ENCODE data around the gene GPR176.
"Not testable (repeated sequence)": the region's sequence is repeated elsewhere in the genome, so short reads cannot be mapped to it uniquely, and the experiment has no call there.

GPR176 gene

DNA sequence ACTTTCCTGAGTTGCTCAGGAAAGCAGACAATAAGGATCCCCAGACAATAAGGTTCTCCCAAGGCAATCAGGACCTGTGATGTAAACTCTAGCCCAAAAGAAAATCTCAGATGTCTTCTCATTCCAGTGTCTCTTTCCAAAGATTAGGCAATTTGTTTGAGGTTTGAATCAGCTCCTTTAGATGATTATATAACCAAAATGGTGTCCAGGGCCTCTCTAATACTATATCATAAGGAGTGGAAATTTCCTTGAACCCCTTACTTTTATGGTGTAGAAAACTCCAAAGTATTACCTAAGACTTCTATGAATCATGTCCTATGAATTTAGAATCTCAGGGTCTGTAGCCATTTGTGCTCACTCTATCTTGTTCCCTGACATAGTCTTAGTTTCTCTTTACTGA lies 65.9 kb downstream of the GPR176 start:
- no peak for DNase-seq

DNA sequence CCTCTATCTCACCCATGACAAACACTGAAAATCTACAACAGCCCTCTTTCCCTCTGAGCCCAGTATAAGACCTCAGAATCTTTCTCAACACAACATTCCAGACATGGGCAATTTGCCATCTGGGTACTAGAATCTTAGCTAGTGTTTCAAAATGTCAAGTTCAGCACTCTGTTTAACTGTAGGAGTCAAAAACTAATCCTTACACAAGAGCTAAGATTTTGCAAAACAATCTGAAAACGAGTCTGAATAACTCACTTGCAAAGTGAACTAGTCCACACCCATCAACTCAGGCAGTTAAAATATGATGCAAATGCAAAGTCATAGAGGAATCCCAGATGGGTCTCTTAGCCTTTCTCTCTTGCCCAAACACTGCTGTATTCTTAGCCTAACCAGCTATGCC lies 67.8 kb downstream of the GPR176 start:
- no peak for DNase-seq

DNA sequence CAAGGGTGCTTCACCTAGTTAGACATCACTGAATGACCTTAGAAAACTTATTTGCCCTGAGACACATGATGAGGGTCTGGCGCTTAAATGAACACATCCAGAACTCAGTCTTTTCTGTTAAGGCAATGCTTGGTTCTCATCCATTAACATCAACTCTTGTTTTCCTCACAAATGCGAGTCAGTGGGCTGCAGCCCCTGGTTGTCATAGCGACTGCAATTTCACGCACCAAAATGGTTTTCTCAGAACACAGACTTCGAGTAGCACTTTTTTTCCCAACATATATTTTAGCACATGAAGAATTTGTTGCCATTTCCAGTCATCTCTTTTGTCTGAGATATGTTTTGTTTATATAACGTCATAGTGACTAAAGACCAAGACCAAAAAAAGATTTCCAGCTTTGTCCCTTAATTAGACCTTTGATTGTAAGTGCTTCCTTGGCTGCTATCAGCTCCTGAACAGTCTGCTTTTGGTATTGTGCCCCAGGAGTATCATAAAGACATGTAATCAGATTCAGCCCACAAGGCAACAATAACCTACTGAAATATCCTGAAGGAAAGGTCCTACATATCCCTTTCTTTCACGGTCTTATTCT lies 68.5 kb downstream of the GPR176 start:
- DNase-seq: no peak

DNA sequence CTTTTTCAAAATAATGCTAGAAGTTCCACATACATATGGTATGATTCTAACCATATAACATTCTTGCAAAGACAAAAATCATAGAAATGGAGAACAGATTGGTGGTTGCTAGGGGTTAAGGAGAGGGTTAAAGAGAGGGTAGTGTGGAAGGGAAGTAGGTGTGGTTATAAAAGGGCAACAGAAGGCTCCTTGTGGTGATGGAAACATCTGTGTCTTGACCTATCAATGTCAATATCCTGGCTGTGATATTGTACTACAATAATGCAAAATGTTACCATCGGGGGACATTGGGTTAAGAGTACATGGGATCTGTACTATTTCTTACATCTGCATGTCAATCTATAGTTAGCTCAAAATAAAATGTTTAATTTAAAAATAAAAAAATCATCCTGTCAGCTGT lies 69.6 kb downstream of the GPR176 start:
- no peak for DNase-seq

DNA sequence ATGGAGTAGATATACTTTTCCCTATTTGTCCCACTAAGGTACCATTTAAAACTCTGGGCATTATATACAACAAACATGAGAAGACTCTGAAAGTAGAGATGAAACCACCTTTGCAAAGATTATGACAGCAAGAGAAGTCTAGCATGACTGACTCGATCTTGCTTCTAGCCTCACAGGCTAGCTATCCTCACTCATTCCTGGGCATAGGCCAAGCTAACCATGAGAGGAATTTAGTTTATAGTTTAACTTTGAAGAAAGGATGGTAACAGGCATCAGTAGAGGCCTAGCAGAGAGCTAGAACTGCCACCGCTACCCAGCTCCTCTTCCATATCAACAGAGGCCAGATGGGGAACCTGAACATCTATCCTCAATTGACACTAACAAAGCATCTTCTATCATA lies 74.0 kb downstream of the GPR176 start:
- no peak for DNase-seq

DNA sequence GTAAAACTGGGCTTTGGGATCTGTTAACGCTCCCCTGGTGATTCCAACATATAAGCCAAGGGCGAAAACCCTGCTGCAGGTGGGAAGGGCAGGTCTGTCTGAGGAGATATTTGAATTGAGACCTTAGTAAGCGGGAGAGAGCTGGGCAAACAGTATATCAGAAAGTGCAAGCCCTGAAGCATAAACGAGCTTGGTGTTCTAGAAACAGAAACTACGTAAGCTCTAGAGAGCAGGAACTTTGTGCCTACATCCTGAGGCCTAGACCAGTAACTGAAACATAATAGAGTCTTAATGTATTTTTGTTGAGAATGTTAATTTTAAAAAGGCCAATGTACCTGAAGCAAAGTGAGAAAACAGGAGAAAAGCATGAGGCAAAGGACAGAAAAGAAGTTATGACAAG lies 74.5 kb downstream of the GPR176 start:
- DNase-seq: no peak

DNA sequence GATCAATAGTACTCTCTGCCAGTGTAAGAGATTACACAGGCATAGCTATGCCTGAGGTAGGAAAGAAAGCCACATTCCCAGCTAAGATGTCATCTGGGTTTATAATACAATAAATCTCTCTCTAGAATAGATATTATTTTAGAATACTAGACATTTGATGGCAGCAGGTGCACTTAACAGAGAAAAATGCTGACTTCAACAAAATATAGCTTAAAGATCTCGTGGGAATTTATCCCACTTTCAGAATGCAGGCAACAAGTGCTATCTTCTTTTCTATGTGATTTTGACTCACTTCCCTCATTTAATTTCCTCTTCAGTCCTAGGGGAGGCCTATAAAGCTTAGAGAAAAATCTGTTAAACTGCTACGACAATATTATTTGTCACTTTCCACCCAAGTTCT lies 76.5 kb downstream of the GPR176 start:
- DNase-seq: no peak

DNA sequence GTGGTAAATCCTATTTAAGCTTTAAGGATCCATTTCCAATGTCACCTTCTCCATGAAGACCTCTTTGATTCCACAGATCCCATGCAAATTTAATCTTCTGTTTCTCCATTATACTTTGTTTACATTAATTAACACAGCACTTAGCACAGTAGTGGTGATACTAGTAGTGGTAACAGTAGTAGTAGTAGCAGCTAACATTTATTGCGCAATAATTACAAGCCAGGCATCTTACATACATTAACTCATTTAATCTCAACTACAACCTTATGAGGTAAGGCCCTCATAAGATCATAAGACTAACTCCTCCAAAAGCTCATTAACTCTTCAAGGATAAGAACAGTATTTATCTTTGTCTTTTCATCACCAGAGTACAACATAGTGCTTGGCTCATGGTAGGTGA lies 82.6 kb downstream of the GPR176 start:
- no peak for DNase-seq

DNA sequence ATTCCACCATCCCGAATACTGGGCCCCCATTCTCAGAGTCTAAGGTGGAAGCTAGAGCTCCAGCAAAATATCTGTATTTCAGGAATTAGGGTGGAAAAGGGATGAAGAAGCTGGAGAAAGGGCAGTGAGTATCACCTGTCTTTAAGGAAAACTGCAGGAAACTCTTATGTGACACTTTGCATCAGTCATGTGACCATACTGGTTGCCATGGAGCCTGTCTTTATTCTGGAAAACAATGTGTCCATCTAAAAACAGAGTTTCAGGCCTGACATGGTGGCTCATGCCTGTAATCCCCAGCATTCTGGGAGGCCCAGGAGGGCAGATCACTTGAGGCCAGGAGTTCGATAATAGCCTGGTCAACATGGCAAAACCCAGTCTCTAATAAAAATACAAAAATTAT lies 84.5 kb downstream of the GPR176 start:
- DNase-seq: no peak

DNA sequence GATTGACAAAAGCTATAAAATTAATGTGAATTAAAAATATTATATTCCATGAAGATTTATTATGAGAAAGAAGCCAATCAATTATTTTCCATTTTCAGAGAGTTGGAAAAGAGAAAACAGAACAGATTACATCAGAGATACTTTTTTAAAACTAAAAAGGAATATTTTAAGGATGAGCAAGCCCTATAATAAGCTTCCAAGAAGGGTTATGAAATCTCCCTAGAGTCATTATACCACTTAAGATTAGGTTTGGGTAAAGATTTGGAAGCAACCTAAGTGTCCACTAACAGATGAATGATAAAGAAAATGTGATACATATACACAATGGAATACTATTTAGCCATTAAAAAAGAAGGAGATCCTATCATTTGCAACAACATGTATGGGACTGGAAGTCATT lies 85.8 kb downstream of the GPR176 start:
- DNase-seq: no peak

DNA sequence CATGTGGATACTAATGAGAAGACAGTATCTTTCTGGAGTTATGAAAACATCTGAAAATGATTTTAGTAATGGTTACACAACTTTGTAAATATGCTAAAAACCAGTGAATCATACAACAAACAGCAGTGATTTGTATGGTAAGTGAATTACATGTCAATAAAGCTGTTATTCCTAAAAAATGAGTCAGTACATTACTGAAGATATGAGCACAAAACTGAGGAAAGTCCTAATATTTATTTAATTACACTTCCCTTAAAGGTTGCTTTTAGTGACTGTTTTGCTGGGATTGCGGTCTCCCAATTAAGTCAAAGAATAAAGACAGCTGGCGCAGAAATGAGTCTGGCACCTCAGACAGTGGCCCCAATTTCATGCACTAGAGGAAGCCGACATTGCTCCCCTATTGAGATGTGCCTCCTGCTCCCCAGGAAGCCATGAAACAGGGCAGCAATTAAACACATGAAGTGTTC lies 86.5 kb downstream of the GPR176 start:
- no peak for DNase-seq

DNA sequence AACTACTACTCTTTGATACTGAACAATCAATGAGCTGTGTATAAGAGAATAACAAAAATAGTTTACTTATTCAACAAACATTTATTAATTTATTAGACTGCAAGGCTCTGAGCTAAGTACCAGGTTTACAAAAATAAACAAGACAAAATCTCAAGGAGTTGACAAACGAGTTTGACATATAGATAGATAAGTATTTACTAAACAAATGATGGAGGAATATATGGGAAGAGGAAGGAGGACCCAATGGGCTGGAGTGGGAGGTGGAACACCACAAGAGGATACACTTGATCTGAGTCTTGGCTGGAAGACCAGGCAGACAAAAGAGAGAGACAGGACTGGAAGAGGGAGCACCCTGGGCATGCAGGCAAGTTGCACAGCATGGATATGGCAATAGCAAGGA lies 89.9 kb downstream of the GPR176 start:
- no peak for DNase-seq

DNA sequence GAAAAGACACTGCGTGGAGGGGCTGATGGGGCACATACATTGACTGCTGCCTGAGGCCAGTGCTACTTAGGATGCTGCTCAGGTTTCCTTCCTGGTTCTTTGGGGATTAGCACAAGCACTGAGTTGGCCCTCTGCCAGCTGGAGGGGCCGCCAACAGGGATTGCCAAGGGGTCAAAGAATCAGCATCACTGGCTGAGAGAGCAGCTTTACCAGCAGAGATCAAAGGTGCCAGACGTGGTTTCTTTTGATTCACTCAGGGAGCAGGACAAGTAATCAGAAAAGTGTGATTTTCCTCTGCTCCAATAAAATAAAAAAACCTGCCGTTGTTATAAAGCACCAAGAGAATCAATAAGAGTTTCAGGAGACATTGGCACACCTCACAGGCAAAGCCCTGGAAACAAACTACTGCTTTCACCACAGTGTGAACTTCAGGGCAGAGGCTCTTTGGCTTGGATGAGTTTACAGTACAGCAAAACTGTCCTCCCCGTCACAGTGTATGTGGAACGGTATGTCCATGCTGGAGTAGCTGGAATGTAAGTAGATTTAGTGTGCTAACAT lies 91.6 kb downstream of the GPR176 start:
- no peak for DNase-seq

DNA sequence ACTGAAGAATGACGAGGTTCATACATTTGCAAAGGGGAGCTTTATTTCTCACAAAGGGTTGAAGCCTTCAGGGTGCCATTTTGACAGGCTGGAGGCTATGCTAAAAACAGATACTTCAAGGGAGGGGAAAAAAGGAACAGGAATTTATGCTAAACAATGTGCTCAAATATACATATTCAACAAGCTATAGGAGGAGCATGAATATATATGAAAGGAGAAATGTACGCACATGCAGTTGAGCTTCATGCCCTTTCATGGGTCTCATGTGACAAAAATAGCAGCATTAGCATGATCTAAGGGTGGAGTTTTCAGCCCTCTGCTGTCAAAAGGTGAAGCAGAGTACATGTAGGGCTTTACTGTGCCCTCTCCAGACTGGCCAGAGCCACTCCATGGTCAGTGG lies 93.1 kb downstream of the GPR176 start:
- no peak for DNase-seq

DNA sequence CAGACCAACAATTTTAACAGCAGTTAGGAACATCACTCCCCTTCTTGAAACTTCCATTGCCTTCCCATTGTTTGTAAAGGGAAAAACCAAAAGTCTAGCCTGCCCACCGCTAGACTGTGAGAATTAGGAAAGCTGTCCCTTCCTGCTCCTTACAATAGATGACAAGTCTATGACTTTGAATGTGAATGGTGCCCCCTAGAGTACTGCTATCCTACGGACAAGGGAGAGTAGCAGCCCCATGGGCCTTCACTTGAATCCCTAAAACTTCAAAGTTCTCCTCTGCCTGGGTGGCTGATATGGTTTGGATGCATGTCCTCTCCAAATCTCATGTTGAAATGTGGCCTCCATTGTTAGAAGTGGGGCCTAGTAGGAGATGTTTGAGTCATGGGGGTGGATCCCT lies 96.4 kb downstream of the GPR176 start:
- no peak for DNase-seq

DNA sequence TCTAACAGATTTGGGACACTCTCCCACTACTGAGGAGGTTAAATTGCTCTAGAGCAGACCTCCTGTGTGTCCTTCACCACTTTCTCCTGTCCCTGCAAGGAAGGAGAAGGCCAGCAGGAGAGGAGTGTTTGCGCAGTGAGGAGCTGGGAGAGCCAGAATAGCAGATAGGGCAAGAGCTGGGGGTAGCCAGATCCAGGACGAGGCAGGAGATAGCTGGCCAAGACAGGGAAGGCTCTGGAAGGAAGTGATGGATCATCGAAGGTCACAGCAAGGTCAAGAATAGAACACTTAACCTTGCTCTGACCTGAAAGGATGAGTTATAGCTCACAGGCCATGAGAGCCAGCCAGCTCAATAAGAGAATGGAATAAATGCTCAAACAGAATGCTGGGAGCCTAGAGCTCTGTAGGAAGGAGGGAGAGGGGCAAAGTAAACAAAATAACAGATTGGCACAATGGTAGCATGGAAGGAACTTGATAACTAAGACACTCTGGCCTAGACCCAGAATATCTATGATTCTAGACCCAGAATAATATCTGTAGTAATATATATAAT lies 99.9 kb downstream of the GPR176 start:
- no peak for DNase-seq

DNA sequence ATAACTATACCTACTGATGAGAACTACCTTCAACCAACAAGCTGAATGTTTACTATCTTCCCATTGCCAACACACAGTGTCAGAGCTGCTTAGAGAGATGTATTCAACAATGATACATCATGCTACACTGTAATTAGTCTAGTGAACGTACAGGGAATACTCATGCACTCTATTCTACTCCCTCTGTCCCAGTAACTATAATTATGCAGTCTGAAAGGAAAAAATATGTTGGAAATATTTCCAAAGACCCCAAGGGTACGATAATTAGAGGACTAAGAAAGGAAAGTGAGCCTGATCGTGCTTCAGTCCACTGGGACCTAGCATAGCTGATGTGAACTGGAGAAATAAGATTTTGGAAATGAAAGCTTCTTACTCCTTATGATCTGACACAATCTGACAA lies 100.5 kb downstream of the GPR176 start:
- DNase-seq: no peak

DNA sequence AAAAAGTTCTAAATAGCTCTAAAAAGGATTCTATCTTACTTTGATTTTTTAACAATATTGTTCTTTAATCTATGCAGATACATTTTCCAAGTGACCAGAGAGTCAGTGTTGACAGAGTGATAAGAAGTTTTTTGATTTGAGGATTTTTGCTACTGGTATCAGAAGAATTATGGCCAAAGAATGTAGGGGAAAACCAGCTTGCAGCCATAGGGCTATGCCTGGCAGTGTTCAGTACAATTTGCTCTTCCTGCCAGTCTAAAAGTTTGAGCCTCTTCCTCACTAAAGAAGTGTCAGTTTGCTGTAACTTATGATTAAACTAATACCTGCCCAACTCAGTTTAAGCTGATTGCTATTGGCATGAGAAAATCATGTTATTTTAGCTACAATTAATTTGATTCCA lies 102.2 kb downstream of the GPR176 start:
- no peak for DNase-seq

DNA sequence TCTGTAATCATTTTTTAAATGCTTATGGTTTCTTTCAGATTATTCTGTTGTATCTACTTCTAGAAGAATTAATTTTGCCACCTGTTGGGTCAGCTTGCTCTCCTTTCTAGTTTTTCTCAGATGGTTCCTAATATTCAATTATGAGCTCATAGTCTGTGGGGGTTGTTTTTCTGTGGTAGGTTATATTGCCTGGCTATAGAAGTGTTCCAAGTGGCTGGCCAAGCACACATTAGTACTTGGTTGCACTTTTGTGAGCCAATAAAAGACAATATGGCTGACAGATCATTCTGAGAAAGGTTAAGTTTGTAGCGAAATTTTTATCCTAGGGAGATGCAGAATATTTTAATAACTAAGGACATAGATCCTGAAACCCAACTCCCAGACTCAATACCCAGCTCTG lies 105.6 kb downstream of the GPR176 start:
- DNase-seq: no peak

DNA sequence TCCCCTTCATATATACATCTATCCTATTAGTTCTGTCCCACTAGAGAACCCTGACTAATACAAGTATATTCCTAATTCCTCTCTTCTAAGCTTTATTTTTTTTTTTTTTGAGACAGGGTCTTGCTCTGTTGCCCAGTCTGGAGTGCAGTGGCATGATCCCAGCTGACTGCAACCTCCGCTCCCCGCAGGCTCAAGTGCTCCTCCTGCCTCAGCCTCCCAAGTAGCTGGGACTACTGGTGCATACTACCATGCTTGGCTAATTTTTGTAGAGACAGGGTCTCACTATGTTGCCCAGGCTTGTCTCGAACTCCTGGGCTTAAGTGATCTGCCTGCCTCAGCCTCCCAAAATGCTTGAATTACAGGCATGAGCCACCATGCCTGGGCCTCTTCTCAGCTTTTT lies 107.4 kb downstream of the GPR176 start:
- DNase-seq: not testable (repeated sequence)

DNA sequence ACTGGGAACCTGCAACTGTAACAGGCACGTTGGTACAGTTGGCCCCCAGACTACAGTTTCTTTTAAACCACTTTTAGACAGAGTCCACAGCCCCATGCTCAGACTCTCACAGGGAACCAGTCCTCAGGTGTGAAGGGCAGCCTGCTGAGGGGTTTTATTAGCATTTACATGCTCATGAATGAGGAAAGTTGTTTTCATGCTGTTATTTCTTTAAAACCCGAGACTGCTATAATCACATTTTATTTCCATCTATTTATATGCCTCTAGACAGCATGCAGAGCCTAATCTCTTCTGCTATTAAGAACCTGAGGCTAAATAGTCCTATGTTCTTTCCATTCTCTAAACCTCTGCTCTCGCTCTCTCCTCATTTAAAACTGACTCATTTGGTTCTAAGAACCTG lies 111.2 kb downstream of the GPR176 start:
- DNase-seq: no peak

DNA sequence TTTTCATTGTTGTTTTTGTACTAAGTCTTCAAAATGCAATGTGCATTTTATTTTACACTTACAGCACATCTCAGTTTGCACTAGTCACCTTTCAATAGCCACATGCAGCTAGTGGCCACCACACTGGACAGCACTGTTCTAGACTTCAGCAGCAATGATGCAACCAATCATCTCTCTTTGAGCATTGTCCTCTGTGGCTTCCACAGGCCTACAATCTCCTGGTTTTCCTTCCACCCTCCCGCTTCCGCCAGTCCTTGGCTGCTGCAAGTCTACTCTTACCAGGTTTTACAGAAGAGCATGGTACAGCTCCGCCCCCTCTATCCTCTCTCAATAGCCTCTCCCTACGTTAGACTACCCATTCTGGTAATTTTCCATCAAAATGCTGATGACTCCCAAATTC lies 112.3 kb downstream of the GPR176 start:
- DNase-seq: no peak

DNA sequence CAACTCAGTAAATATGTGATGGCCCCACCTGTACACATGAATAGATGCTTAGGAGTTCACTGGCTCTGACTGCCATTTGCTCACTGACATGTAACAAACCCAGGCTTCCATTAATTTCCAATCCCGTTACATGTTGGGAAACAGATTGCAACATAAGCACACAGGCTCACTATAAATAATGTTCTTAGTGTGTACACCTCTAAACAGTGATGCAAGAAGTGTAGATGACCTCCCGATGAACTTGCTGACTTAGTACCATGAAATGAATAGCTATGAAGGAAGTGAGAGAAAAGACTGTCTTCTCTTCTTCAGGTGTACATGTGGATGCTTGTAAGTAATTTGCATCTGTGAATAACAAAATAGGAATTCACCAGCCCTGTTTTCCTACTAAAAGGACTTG lies 116.0 kb downstream of the GPR176 start:
- no peak for DNase-seq

DNA sequence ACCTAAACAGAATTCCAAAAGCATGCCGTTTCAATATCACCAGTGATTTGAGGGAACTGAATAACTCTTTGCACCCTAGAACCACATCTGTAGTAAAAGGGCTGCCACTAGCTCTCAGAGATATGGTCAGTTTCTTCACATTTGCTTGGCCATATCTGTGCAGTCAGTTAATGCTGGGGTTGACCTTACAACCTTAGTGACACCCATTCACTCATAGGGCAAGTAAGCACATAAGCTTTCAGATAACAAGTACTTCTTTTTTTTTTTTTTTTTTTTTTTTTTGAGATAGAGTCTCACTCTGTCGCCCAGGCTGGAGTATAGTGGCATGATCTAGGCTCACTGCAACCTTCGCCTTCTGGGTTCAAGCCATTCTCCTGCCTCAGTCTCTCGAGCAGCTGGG lies 117.0 kb downstream of the GPR176 start:
- DNase-seq: no peak

DNA sequence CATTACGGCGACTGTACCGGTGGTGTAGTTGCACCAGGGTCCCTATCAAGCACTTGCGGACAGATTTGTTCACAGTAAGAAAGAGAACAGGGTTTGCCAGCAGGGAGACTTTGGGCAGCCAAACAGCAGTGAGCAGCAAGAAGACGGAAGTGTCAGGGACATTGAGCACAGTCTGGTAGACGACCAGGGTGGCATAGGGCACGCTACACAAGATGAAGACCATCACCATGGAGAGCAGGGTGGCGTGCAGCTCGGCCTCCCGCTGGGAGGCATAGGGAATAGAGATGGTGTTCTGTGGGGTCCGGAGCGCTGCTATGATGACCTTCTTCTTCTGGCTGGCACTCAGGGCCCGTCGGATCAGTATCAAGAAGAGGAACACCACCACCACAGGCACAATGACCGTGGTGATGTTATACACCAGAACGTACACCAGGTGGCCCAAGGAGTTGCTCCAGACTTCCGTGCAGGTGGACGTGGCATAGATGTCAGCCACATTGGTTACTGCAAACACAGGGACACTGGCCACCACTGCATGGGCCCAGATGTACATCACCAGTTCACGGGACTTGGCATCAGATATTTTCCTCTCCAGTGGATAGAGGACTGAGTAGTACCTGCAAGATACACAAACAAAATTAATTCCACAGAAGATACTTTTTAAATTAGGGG lies 118.3 kb downstream of the GPR176 start:
- DNase-seq: no peak

All from activated naive CD4-positive, alpha-beta T cell treated with Interleukin-2 at 50 U/mL for 16 hours (primary cell).